NCI-H1417 treated with DMSO at 0.1 percent for 48 hours (cell line): ENCODE data around the gene IFT57.

ENCODE experiments used
- DNase-seq: peaks from one replicate; lab custom pipeline; 2025; lab: John Stamatoyannopoulos, UW

The IFT57 gene

GRCh38 chr3:108218811-108219210, 3.4 kb downstream of the IFT57 start:
- no peak for DNase-seq

- DNase-seq, result no peak
Measured at GRCh38 chr3:108215871-108216270, 6.4 kb downstream of the IFT57 start.

- no peak for DNase-seq
Measured at GRCh38 chr3:108209579-108209978, 12.6 kb downstream of the IFT57 start.

GRCh38 chr3:108208831-108209230, 13.4 kb downstream of the IFT57 start:
- DNase-seq, result no peak

GRCh38 chr3:108202834-108203233, 19.4 kb downstream of the IFT57 start:
- DNase-seq, result no peak

- DNase-seq, result no peak
Measured at GRCh38 chr3:108202080-108202479, 20.1 kb downstream of the IFT57 start.

GRCh38 chr3:108201258-108201657, 21.0 kb downstream of the IFT57 start:
- DNase-seq, result no peak

- no peak for DNase-seq
Measured at GRCh38 chr3:108200578-108200977, 21.6 kb downstream of the IFT57 start.

GRCh38 chr3:108200024-108200423, 22.2 kb downstream of the IFT57 start:
- DNase-seq, result no peak

- DNase-seq, result no peak
Measured at GRCh38 chr3:108191394-108191793, 30.8 kb downstream of the IFT57 start.

- DNase-seq, result no peak
Measured at GRCh38 chr3:108190346-108190745, 31.9 kb downstream of the IFT57 start.

- DNase-seq, result no peak
Measured at GRCh38 chr3:108189440-108189839, 32.8 kb downstream of the IFT57 start.

GRCh38 chr3:108185536-108185935, 36.7 kb downstream of the IFT57 start:
- no peak for DNase-seq

- DNase-seq, result no peak
Measured at GRCh38 chr3:108184824-108185223, 37.4 kb downstream of the IFT57 start.

GRCh38 chr3:108183971-108184370, 38.3 kb downstream of the IFT57 start:
- no peak for DNase-seq

GRCh38 chr3:108183181-108183580, 39.0 kb downstream of the IFT57 start:
- no peak for DNase-seq

- DNase-seq, result peak; percentile 80
Measured at GRCh38 chr3:108182339-108182738, 39.9 kb downstream of the IFT57 start.

GRCh38 chr3:108181172-108181571, 41.1 kb downstream of the IFT57 start:
- no peak for DNase-seq

GRCh38 chr3:108180194-108180593, 42.0 kb downstream of the IFT57 start:
- DNase-seq, result peak; percentile 92

GRCh38 chr3:108178676-108179075, 43.5 kb downstream of the IFT57 start:
- no peak for DNase-seq

- DNase-seq, result no peak
Measured at GRCh38 chr3:108177536-108177935, 44.7 kb downstream of the IFT57 start.

GRCh38 chr3:108175352-108175751, 46.9 kb downstream of the IFT57 start:
- DNase-seq, result no peak

- no peak for DNase-seq
Measured at GRCh38 chr3:108171106-108171505, 51.1 kb downstream of the IFT57 start.

- DNase-seq, result no peak
Measured at GRCh38 chr3:108164391-108164790, 57.8 kb downstream of the IFT57 start.

- no peak for DNase-seq
Measured at GRCh38 chr3:108159865-108160264, 62.4 kb downstream of the IFT57 start.
